Dendritic cell treated with granulocyte-macrophage colony-stimulating factor and Interleukin-4, amounts not matched to agents 40 ng/mL and 50 ng/mL, for 4 days (primary cell): Measurements from ENCODE around the gene MRPL32.

Experiments used
- H3K27ac Mint-ChIP-seq: one replicate; pipeline ENCODE4 v1.8.0; 2022; ENCODE audit warnings: mild to moderate bottlenecking, mixed read lengths
- H3K27me3 Mint-ChIP-seq: one replicate; pipeline ENCODE4 v1.8.0; 2022; ENCODE audit warnings: mild to moderate bottlenecking, mixed read lengths
- H3K36me3 Mint-ChIP-seq: one replicate; pipeline ENCODE4 v1.8.0; 2022; ENCODE audit warnings: low read depth, mixed read lengths
- H3K4me1 Mint-ChIP-seq: one replicate; pipeline ENCODE4 v1.8.0; 2022; ENCODE audit warnings: low read depth, mixed read lengths
- H3K4me3 Mint-ChIP-seq: one replicate; pipeline ENCODE4 v1.8.0; 2022; ENCODE audit warnings: mild to moderate bottlenecking, moderate library complexity, mixed read lengths
- H3K9me3 Mint-ChIP-seq: one replicate; pipeline ENCODE4 v1.8.0; 2022; ENCODE audit warnings: mixed read lengths
- intact Hi-C: fragments of 100-400 bp; cut with micrococcal nuclease; formaldehyde crosslinking; loops from one replicate; pipeline ENCODE4 v1.15.0; 2022

Gene MRPL32

GRCh38 chr7:42961170-42961569 lies 29.0 kb downstream of the MRPL32 start:
- Mint-ChIP-seq H3K27me3 (peaks cover 5% of the 10 kb centered on the region), H3K9me3 (peaks cover 9% of the 10 kb centered on the region), H3K36me3 (no peaks in the 10 kb centered on the region), H3K4me3 (no peak overlapping the region), H3K4me1 (no peaks in the 10 kb centered on the region), H3K27ac (no peak overlapping the region)
- intact Hi-C loops, result no loop called here

GRCh38 chr7:42964293-42964692 lies 32.1 kb downstream of the MRPL32 start:
- H3K36me3 Mint-ChIP-seq, result no peaks in the 10 kb centered on the region
- no peaks in the 10 kb centered on the region for H3K4me1 Mint-ChIP-seq
- H3K9me3 Mint-ChIP-seq, result no peaks in the 10 kb centered on the region
- H3K4me3 Mint-ChIP-seq, result no peak overlapping the region
- intact Hi-C loops, result no loop called here
- H3K27me3 Mint-ChIP-seq, result peaks cover 7% of the 10 kb centered on the region
- H3K27ac Mint-ChIP-seq, result no peak overlapping the region

- no peaks in the 10 kb centered on the region for H3K36me3 Mint-ChIP-seq
- H3K27me3 Mint-ChIP-seq, result peaks cover 7% of the 10 kb centered on the region
- H3K27ac Mint-ChIP-seq, result no peak overlapping the region
- H3K4me1 Mint-ChIP-seq, result no peaks in the 10 kb centered on the region
- intact Hi-C loops, result no loop called here
- H3K4me3 Mint-ChIP-seq, result no peak overlapping the region
- no peaks in the 10 kb centered on the region for H3K9me3 Mint-ChIP-seq
Measured at GRCh38 chr7:42964849-42965805, 33.0 kb downstream of the MRPL32 start.

- Mint-ChIP-seq H3K27me3 (peaks cover 5% of the 10 kb centered on the region), H3K27ac (no peak overlapping the region), H3K36me3 (no peaks in the 10 kb centered on the region), H3K4me3 (no peak overlapping the region), H3K4me1 (no peaks in the 10 kb centered on the region), H3K9me3 (no peaks in the 10 kb centered on the region)
- intact Hi-C loops, result no loop called here
Measured at GRCh38 chr7:42967391-42967790, 35.2 kb downstream of the MRPL32 start.

- intact Hi-C loops, result no loop called here
- Mint-ChIP-seq H3K4me1 (no peaks in the 10 kb centered on the region), H3K27me3 (peaks cover 1% of the 10 kb centered on the region), H3K9me3 (no peaks in the 10 kb centered on the region), H3K4me3 (no peak overlapping the region), H3K27ac (no peak overlapping the region), H3K36me3 (no peaks in the 10 kb centered on the region)
Measured at GRCh38 chr7:42972699-42973500, 40.7 kb downstream of the MRPL32 start.

- no peaks in the 10 kb centered on the region for H3K9me3 Mint-ChIP-seq
- no peak overlapping the region for H3K27ac Mint-ChIP-seq
- H3K4me3 Mint-ChIP-seq, result no peak overlapping the region
- intact Hi-C loops, result no loop called here
- no peaks in the 10 kb centered on the region for H3K36me3 Mint-ChIP-seq
- H3K4me1 Mint-ChIP-seq, result no peaks in the 10 kb centered on the region
- no peaks in the 10 kb centered on the region for H3K27me3 Mint-ChIP-seq
Measured at GRCh38 chr7:42976371-42976770, 44.2 kb downstream of the MRPL32 start.

- no peaks in the 10 kb centered on the region for H3K36me3 Mint-ChIP-seq
- H3K4me3 Mint-ChIP-seq, result no peak overlapping the region
- peaks cover 2% of the 10 kb centered on the region for H3K9me3 Mint-ChIP-seq
- intact Hi-C loops, result no loop called here
- no peaks in the 10 kb centered on the region for H3K27me3 Mint-ChIP-seq
- no peaks in the 10 kb centered on the region for H3K4me1 Mint-ChIP-seq
- no peak overlapping the region for H3K27ac Mint-ChIP-seq
Measured at GRCh38 chr7:42978496-42978895, 46.3 kb downstream of the MRPL32 start.

GRCh38 chr7:42980084-42980483 lies 47.9 kb downstream of the MRPL32 start:
- no peaks in the 10 kb centered on the region for H3K4me1 Mint-ChIP-seq
- intact Hi-C loops, result no loop called here
- H3K36me3 Mint-ChIP-seq, result no peaks in the 10 kb centered on the region

GRCh38 chr7:42980514-42980913 lies 48.3 kb downstream of the MRPL32 start:
- Mint-ChIP-seq H3K4me3 (no peak overlapping the region), H3K27ac (no peak overlapping the region), H3K36me3 (no peaks in the 10 kb centered on the region), H3K27me3 (no peaks in the 10 kb centered on the region), H3K4me1 (no peaks in the 10 kb centered on the region), H3K9me3 (peaks cover 9% of the 10 kb centered on the region)
- intact Hi-C loops, result no loop called here

More at GRCh38 chr7:42980084-42980483, 47.9 kb downstream of the MRPL32 start:
- Mint-ChIP-seq H3K27ac (no peak overlapping the region), H3K4me3 (no peak overlapping the region), H3K9me3 (peaks cover 9% of the 10 kb centered on the region), H3K27me3 (no peaks in the 10 kb centered on the region)

- no peaks in the 10 kb centered on the region for H3K4me1 Mint-ChIP-seq
- no peaks in the 10 kb centered on the region for H3K27me3 Mint-ChIP-seq
- no peak overlapping the region for H3K27ac Mint-ChIP-seq
- H3K4me3 Mint-ChIP-seq, result no peak overlapping the region
- no peaks in the 10 kb centered on the region for H3K36me3 Mint-ChIP-seq
- intact Hi-C loops, result no loop called here
- H3K9me3 Mint-ChIP-seq, result peaks cover 20% of the 10 kb centered on the region
Measured at GRCh38 chr7:42981601-42982000, 49.4 kb downstream of the MRPL32 start.

- Mint-ChIP-seq H3K4me3 (no peak overlapping the region), H3K36me3 (no peaks in the 10 kb centered on the region), H3K4me1 (no peaks in the 10 kb centered on the region), H3K27ac (no peak overlapping the region), H3K27me3 (no peaks in the 10 kb centered on the region), H3K9me3 (peaks cover 22% of the 10 kb centered on the region)
- intact Hi-C loops, result no loop called here
Measured at GRCh38 chr7:42982604-42983115, 50.5 kb downstream of the MRPL32 start.

GRCh38 chr7:42984137-42984536 lies 52.0 kb downstream of the MRPL32 start:
- no peaks in the 10 kb centered on the region for H3K36me3 Mint-ChIP-seq
- no peak overlapping the region for H3K4me3 Mint-ChIP-seq
- intact Hi-C loops, result no loop called here
- no peaks in the 10 kb centered on the region for H3K4me1 Mint-ChIP-seq
- peaks cover 22% of the 10 kb centered on the region for H3K9me3 Mint-ChIP-seq
- no peak overlapping the region for H3K27ac Mint-ChIP-seq
- H3K27me3 Mint-ChIP-seq, result no peaks in the 10 kb centered on the region

- Mint-ChIP-seq H3K27ac (no peak overlapping the region), H3K4me3 (no peak overlapping the region), H3K4me1 (no peaks in the 10 kb centered on the region), H3K36me3 (no peaks in the 10 kb centered on the region), H3K9me3 (peaks cover 22% of the 10 kb centered on the region), H3K27me3 (no peaks in the 10 kb centered on the region)
- intact Hi-C loops, result no loop called here
Measured at GRCh38 chr7:42986213-42986612, 54.0 kb downstream of the MRPL32 start.

GRCh38 chr7:42986781-42987248 lies 54.6 kb downstream of the MRPL32 start:
- H3K4me3 Mint-ChIP-seq, result no peak overlapping the region
- H3K36me3 Mint-ChIP-seq, result no peaks in the 10 kb centered on the region
- intact Hi-C loops, result no loop called here
- H3K27ac Mint-ChIP-seq, result no peak overlapping the region
- peaks cover 22% of the 10 kb centered on the region for H3K9me3 Mint-ChIP-seq
- no peaks in the 10 kb centered on the region for H3K4me1 Mint-ChIP-seq
- H3K27me3 Mint-ChIP-seq, result peaks cover under 1% of the 10 kb centered on the region
